Skeletal muscle satellite cell (primary cell): ENCODE data around the gene IRX6. TPM values are rescaled to one million over a fixed set of nuclear protein-coding genes. Genes with fewer than 3 reads are reported as not detected.

Source experiments
- H3K27me3 ChIP-seq: 2 replicates; pipeline ENCODE4 v1.7.0; 2013; ENCODE audit warnings: low read length; ENCODE audit not compliant: control insufficient read depth, insufficient read depth
- H3K36me3 ChIP-seq: 2 replicates; pipeline ENCODE4 v1.7.0; 2013; ENCODE audit warnings: mild to moderate bottlenecking, control low read depth, low read length; ENCODE audit not compliant: insufficient read depth
- H3K4me1 ChIP-seq: 2 replicates; pipeline ENCODE4 v1.7.0; 2013; ENCODE audit warnings: low read length; ENCODE audit not compliant: control insufficient read depth, insufficient read depth
- H3K4me2 ChIP-seq: 2 replicates; pipeline ENCODE4 v1.7.0; 2013; ENCODE audit warnings: mild to moderate bottlenecking, low read length
- H3K4me3 ChIP-seq: 2 replicates; pipeline ENCODE4 v1.7.0; 2013; ENCODE audit warnings: low read length
- H3K9ac ChIP-seq: 2 replicates; pipeline ENCODE4 v1.7.0; 2013; ENCODE audit warnings: mild to moderate bottlenecking, low read depth, low read length, moderate library complexity
- H3K9me3 ChIP-seq: replicated peaks from 2 replicates; pipeline ENCODE4 v1.7.0; 2013; ENCODE audit warnings: mild to moderate bottlenecking, control low read depth, low read length
- total RNA-seq: library from RNA; depleted of rRNA; stranded (reverse); fragments of >200 nt; gene quantifications from 2 replicates; pipeline ENCODE4 v1.2.3, GENCODE V29; 2012; rRNA removed

The IRX6 gene
- under 0.01 TPM in 1 of 2 replicates, not detected in the other for total RNA-seq

- H3K9ac ChIP-seq: no peak within 1 kb of the TSS
- H3K4me2 ChIP-seq: no peak within 1 kb of the TSS
- H3K9me3 ChIP-seq: no peaks in the 10 kb centered on the region
- no peaks in the 10 kb centered on the region for H3K36me3 ChIP-seq
- no peaks in the 10 kb centered on the region for H3K4me1 ChIP-seq
- peaks cover 70% of the 10 kb centered on the region for H3K27me3 ChIP-seq
- H3K4me3 ChIP-seq: no peak within 1 kb of the TSS
These were observed at the start of gene IRX6 for GRCh38 chr16:55323637-55324271. TSS of gene IRX6 (plus strand) at chr16:55324203. CDS start at chr16:55325092, 889 bp downstream.

GRCh38 chr16:55274391-55274790 lies 49.6 kb upstream of the IRX6 start:
- Histone ChIP-seq H3K9me3 (no peaks in the 10 kb centered on the region), H3K4me3 (no peak overlapping the region), H3K4me1 (no peaks in the 10 kb centered on the region), H3K36me3 (no peaks in the 10 kb centered on the region), H3K9ac (no peak overlapping the region), H3K27me3 (no peaks in the 10 kb centered on the region), H3K4me2 (no peak overlapping the region)

GRCh38 chr16:55275167-55275566 lies 48.8 kb upstream of the IRX6 start:
- Histone ChIP-seq H3K4me1 (no peaks in the 10 kb centered on the region), H3K36me3 (no peaks in the 10 kb centered on the region), H3K4me2 (no peak overlapping the region), H3K9ac (no peak overlapping the region), H3K9me3 (no peaks in the 10 kb centered on the region), H3K4me3 (no peak overlapping the region), H3K27me3 (no peaks in the 10 kb centered on the region)

GRCh38 chr16:55275869-55276268 lies 48.1 kb upstream of the IRX6 start:
- no peaks in the 10 kb centered on the region for H3K36me3 ChIP-seq
- no peak overlapping the region for H3K9ac ChIP-seq
- H3K27me3 ChIP-seq: no peaks in the 10 kb centered on the region
- no peaks in the 10 kb centered on the region for H3K4me1 ChIP-seq
- H3K4me2 ChIP-seq: no peak overlapping the region
- H3K4me3 ChIP-seq: no peak overlapping the region
- no peaks in the 10 kb centered on the region for H3K9me3 ChIP-seq

- H3K27me3 ChIP-seq: peaks cover 6% of the 10 kb centered on the region
- H3K4me2 ChIP-seq: no peak overlapping the region
- H3K4me1 ChIP-seq: no peaks in the 10 kb centered on the region
- no peaks in the 10 kb centered on the region for H3K36me3 ChIP-seq
- no peak overlapping the region for H3K4me3 ChIP-seq
- no peaks in the 10 kb centered on the region for H3K9me3 ChIP-seq
- H3K9ac ChIP-seq: no peak overlapping the region
These were observed 46.5 kb upstream of the IRX6 start for GRCh38 chr16:55277536-55277935.

GRCh38 chr16:55279598-55279997 lies 44.4 kb upstream of the IRX6 start:
- Histone ChIP-seq H3K9me3 (no peaks in the 10 kb centered on the region), H3K27me3 (peaks cover 6% of the 10 kb centered on the region), H3K4me3 (no peak overlapping the region), H3K4me1 (no peaks in the 10 kb centered on the region), H3K9ac (no peak overlapping the region), H3K36me3 (no peaks in the 10 kb centered on the region), H3K4me2 (no peak overlapping the region)

- H3K4me3 ChIP-seq: no peak overlapping the region
- no peaks in the 10 kb centered on the region for H3K36me3 ChIP-seq
- H3K4me2 ChIP-seq: no peak overlapping the region
- no peaks in the 10 kb centered on the region for H3K4me1 ChIP-seq
- H3K27me3 ChIP-seq: peaks cover 6% of the 10 kb centered on the region
- H3K9me3 ChIP-seq: no peaks in the 10 kb centered on the region
- no peak overlapping the region for H3K9ac ChIP-seq
These were observed 43.4 kb upstream of the IRX6 start for GRCh38 chr16:55280587-55280986.

- H3K27me3 ChIP-seq: peaks cover 6% of the 10 kb centered on the region
- no peaks in the 10 kb centered on the region for H3K4me1 ChIP-seq
- H3K4me3 ChIP-seq: no peak overlapping the region
- H3K36me3 ChIP-seq: no peaks in the 10 kb centered on the region
- no peak overlapping the region for H3K4me2 ChIP-seq
- no peaks in the 10 kb centered on the region for H3K9me3 ChIP-seq
- H3K9ac ChIP-seq: no peak overlapping the region
These were observed 41.6 kb upstream of the IRX6 start for GRCh38 chr16:55282441-55282840.

- Histone ChIP-seq H3K36me3 (no peaks in the 10 kb centered on the region), H3K27me3 (peaks cover 6% of the 10 kb centered on the region), H3K4me3 (no peak overlapping the region), H3K4me2 (no peak overlapping the region), H3K4me1 (no peaks in the 10 kb centered on the region), H3K9ac (no peak overlapping the region), H3K9me3 (no peaks in the 10 kb centered on the region)
These were observed 39.9 kb upstream of the IRX6 start for GRCh38 chr16:55283812-55284717.

- Histone ChIP-seq H3K9ac (no peak overlapping the region), H3K4me1 (no peaks in the 10 kb centered on the region), H3K4me3 (no peak overlapping the region), H3K36me3 (no peaks in the 10 kb centered on the region), H3K27me3 (peaks cover 6% of the 10 kb centered on the region), H3K9me3 (no peaks in the 10 kb centered on the region), H3K4me2 (no peak overlapping the region)
These were observed 39.3 kb upstream of the IRX6 start for GRCh38 chr16:55284718-55285099.

GRCh38 chr16:55285586-55285985 lies 38.4 kb upstream of the IRX6 start:
- no peak overlapping the region for H3K9ac ChIP-seq
- no peaks in the 10 kb centered on the region for H3K36me3 ChIP-seq
- H3K27me3 ChIP-seq: peaks cover 6% of the 10 kb centered on the region
- H3K9me3 ChIP-seq: no peaks in the 10 kb centered on the region
- no peak overlapping the region for H3K4me3 ChIP-seq
- H3K4me1 ChIP-seq: no peaks in the 10 kb centered on the region
- H3K4me2 ChIP-seq: no peak overlapping the region
